Heart left ventricle (tissue), 13 donors: Measurements from ENCODE around the gene PHLPP1.

ENCODE experiments used
- POLR2A ChIP-seq, 2 donors: fragments of 450-650 bp; IDR thresholded peaks; one replicate each; pipeline ENCODE4 v1.6.1; 2017; ENCODE audit warnings: antibody characterized with exemption in 2 of 2, mild to moderate bottlenecking in 2 of 2, moderate library complexity in 2 of 2
- TF ChIP-seq, protein P1 (sequence below), 12 donors: fragments of 200-600 bp; sonication (generic) in 4 of 12; IDR thresholded peaks; one replicate each; pipeline versions ENCODE4 v1.5.0 to v1.8.0; 2018 to 2022; ENCODE audit warnings: antibody characterized with exemption in 12 of 12, mild to moderate bottlenecking in 5 of 12
- donor health status: ischemic (EF 13 %, LVEDD 7.1; RV severe dilation, severe dysfunction).
- donor health status: DM: no; HTN: yes; CAD: no.
- donor health status: DM: no; HTN: no; CAD: no.
- donor health status: ischemic (EF 25% LVEDD 6.9; RV normal size, moderate dysfunction).
- donor health status: ischemic (EF 25% LVEDD 5.7; RV mildly dilated, moderate dysfunction).
- donor health status: ischemic (EF 35%, LVEDD 5.7; RV mildly dilated, moderate dysfunction).
- donor health status: nonischemic (EF 11% LVEDD 7.7; RV severe dilation, severe dysfunction).
- donor health status: DM: yes; HTN: yes; CAD: no.
- donor health status: PGD.
- donor health status: ischemic (EF 29% LVEDD 5.4; RV normal size, mild dysfunction).
- donor health status: nonischemic (EF 23%, LVEDD 6.1; RV moderate dilation, normal function).

DNA sequence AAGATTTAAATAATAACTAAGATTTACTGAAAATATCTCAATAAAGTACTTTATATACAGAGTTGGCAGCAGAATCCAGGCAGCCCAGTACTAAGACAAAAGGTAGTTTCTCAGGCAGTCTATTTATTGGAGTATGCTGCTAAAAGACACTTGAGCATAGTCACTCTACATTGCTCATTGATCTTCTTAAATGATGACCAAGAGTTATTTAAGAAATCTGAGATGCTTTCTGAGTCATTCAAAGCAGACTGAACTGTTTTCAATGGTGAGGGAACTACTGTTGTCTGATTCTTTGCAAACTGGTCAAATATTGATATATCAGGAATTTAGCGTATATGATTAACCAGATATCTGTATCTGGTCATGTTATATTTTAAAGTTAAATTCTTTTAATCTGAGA lies 133.6 kb downstream of the PHLPP1 start:
- TF ChIP-seq, protein P1, sequence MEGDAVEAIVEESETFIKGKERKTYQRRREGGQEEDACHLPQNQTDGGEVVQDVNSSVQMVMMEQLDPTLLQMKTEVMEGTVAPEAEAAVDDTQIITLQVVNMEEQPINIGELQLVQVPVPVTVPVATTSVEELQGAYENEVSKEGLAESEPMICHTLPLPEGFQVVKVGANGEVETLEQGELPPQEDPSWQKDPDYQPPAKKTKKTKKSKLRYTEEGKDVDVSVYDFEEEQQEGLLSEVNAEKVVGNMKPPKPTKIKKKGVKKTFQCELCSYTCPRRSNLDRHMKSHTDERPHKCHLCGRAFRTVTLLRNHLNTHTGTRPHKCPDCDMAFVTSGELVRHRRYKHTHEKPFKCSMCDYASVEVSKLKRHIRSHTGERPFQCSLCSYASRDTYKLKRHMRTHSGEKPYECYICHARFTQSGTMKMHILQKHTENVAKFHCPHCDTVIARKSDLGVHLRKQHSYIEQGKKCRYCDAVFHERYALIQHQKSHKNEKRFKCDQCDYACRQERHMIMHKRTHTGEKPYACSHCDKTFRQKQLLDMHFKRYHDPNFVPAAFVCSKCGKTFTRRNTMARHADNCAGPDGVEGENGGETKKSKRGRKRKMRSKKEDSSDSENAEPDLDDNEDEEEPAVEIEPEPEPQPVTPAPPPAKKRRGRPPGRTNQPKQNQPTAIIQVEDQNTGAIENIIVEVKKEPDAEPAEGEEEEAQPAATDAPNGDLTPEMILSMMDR (IDR thresholded peaks at IDR 0.05) = no peak
- TF ChIP-seq POLR2A (IDR thresholded peaks at IDR 0.05) = no peak
